Esophagus muscularis mucosa (tissue), 4 donors: Measurements from ENCODE around the gene UXT. TPM values are rescaled to one million over a fixed set of nuclear protein-coding genes. Genes with fewer than 3 reads are reported as not detected.
A peak's percentile ranks its signal among the peaks of the same experiment; 100 is the strongest.

Experiments
- DNase-seq: peaks from one replicate; pipeline ENCODE4 v3.0.0-alpha.2; 2017; ENCODE audit errors: extremely low spot score
- H3K27ac ChIP-seq, 4 donors: fragments of 200-600 bp; sonication (generic); replicated peaks in 1 of 4; 1 replicate in 3 of 4; 2 replicates in 1 of 4; pipeline ENCODE4 v1.5.1; 2016 to 2019; ENCODE audit warnings: mild to moderate bottlenecking in 1 of 4
- H3K27me3 ChIP-seq, 4 donors: fragments of 200-600 bp; sonication (generic); one replicate each; pipeline versions ENCODE4 v1.5.1 to v1.6.0; 2016 to 2019
- H3K36me3 ChIP-seq, 4 donors: fragments of 200-600 bp; sonication (generic); one replicate each; pipeline ENCODE4 v1.5.1; 2016 to 2019
- H3K4me1 ChIP-seq, 4 donors: fragments of 200-600 bp; sonication (generic); one replicate each; pipeline ENCODE4 v1.5.1; 2016 to 2019
- H3K4me3 ChIP-seq, 4 donors: fragments of 200-600 bp; sonication (generic); 1 replicate in 2 of 4; 2 replicates in 2 of 4; pipeline ENCODE4 v1.5.1; 2016 to 2019; ENCODE audit warnings: mild to moderate bottlenecking in 4 of 4, moderate library complexity in 1 of 4
- H3K9me3 ChIP-seq, 4 donors: fragments of 200-600 bp; sonication (generic); 1 replicate in 3 of 4; 2 replicates in 1 of 4; pipeline ENCODE4 v1.5.1; 2016 to 2019
- EP300 ChIP-seq: sonication (generic); formaldehyde crosslinking; IDR thresholded peaks from one replicate; pipeline ENCODE4 v1.6.1; 2017; ENCODE audit warnings: antibody characterized with exemption
- POLR2A ChIP-seq: fragments of 450-650 bp; IDR thresholded peaks from one replicate; pipeline ENCODE4 v1.6.1; 2017; ENCODE audit warnings: antibody characterized with exemption, moderate library complexity, mild to moderate bottlenecking, low read depth
- POLR2AphosphoS5 ChIP-seq, 2 donors: sonication (generic); formaldehyde crosslinking; IDR thresholded peaks; one replicate each; pipeline ENCODE4 v1.6.1; 2017; ENCODE audit warnings: antibody characterized with exemption in 2 of 2
- WGBS: methylation state at CpG from one replicate; pipeline ENCODE4 v1.1.5; 2018; 5-methylcytosine and 5-hydroxymethylcytosine counted together
- intact Hi-C: fragments of 100-400 bp; cut with DNase I; formaldehyde crosslinking; loops from one replicate; pipeline ENCODE4 v1.15.1; 2023
- total RNA-seq, 4 donors: library from RNA; depleted of rRNA; stranded (reverse); fragments of >200 nt; gene quantifications; one replicate each; pipeline versions ENCODE4 v1.1.0 to v1.2.1, GENCODE V29; 2016
- TF ChIP-seq, protein P1 (sequence below), 3 experiments: fragments of 200-600 bp in 2 of 3; fragments of 450-650 bp in 1 of 3; sonication (generic) in 2 of 3; IDR thresholded peaks; one replicate each; pipeline ENCODE4 v1.5.1; 2017 to 2019; ENCODE audit warnings: antibody characterized with exemption in 3 of 3, mild to moderate bottlenecking in 2 of 3, moderate library complexity in 1 of 3

UXT gene
- total RNA-seq, 4 donors from 2014 or later: 75.9 to 98.0 (median 90.4) TPM

- Histone ChIP-seq H3K36me3 (peaks cover 0 to 15% (median 9%) of the 10 kb centered on the region in 4 donors), H3K27me3 (peaks cover 0 to 6% (median 0%) of the 10 kb centered on the region in 4 donors), H3K27ac (peak overlapping the region; percentile 87 to 89 (median 89)), H3K4me1 (peaks cover 9 to 28% (median 24%) of the 10 kb centered on the region in 4 donors), H3K4me3 (peak overlapping the region; percentile 72 to 85 (median 74)), H3K9me3 (no peaks in the 10 kb centered on the region)
- no peak for TF ChIP-seq EP300
- TF ChIP-seq POLR2A: no peak
- TF ChIP-seq, protein P1, sequence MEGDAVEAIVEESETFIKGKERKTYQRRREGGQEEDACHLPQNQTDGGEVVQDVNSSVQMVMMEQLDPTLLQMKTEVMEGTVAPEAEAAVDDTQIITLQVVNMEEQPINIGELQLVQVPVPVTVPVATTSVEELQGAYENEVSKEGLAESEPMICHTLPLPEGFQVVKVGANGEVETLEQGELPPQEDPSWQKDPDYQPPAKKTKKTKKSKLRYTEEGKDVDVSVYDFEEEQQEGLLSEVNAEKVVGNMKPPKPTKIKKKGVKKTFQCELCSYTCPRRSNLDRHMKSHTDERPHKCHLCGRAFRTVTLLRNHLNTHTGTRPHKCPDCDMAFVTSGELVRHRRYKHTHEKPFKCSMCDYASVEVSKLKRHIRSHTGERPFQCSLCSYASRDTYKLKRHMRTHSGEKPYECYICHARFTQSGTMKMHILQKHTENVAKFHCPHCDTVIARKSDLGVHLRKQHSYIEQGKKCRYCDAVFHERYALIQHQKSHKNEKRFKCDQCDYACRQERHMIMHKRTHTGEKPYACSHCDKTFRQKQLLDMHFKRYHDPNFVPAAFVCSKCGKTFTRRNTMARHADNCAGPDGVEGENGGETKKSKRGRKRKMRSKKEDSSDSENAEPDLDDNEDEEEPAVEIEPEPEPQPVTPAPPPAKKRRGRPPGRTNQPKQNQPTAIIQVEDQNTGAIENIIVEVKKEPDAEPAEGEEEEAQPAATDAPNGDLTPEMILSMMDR (IDR thresholded peaks at IDR 0.05): no peak
- no peak for TF ChIP-seq POLR2AphosphoS5 (IDR thresholded peaks at IDR 0.05)
- 54% methylated on average over 11 of the region's 11 CpGs for WGBS
- no peak for DNase-seq
- intact Hi-C loops: loop anchor here (10.0 kb wide), 3 partner anchors 375 to 1515 kb away; partner anchors contain the start of genes MAGIX and OTUD5
These were observed 9.2 kb downstream of the UXT start for GRCh38 chrX:47649781-47650163.

DNA sequence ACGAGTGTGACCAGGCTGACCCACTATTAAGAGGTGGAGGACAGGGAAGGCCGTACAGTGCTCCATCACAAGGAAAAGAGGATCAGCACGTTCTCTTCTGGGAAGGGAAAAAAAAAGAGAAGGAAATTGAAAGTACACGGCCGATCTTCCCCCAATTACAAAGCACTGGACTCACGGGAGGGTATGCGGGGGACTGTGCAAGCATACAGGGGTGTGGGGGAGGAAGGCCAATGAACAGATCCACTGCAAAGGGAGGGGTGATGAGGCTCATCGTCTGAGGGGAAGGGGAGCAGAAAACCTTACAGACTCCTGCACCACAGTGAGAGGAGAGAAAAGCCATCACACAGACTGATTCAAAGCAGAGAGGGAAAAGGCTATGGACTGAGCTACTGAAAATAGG lies 9.7 kb downstream of the UXT start:
- TF ChIP-seq EP300: no peak
- TF ChIP-seq POLR2A: no peak
- no peak for TF ChIP-seq POLR2AphosphoS5 (IDR thresholded peaks at IDR 0.05)
- TF ChIP-seq, protein P1 (IDR thresholded peaks at IDR 0.05): no peak
- Histone ChIP-seq H3K36me3 (peaks cover 0 to 15% (median 7%) of the 10 kb centered on the region in 4 donors), H3K4me3 (peak overlapping the region; percentile 72 to 85 (median 74)), H3K27me3 (peaks cover 0 to 6% (median 0%) of the 10 kb centered on the region in 4 donors), H3K4me1 (peaks cover 9 to 32% (median 27%) of the 10 kb centered on the region in 4 donors), H3K9me3 (no peaks in the 10 kb centered on the region), H3K27ac (peak overlapping the region in 1 of 4 donors; percentile 89)
- no peak for DNase-seq
- intact Hi-C loops: loop anchor here (10.0 kb wide), 1 partner anchor 376 kb away; no protein-coding TSS in a partner anchor
- WGBS: 51% methylated on average over 8 of the region's 8 CpGs

GRCh38 chrX:47648376-47648775 lies 10.6 kb downstream of the UXT start:
- Histone ChIP-seq H3K27me3 (peaks cover 0 to 6% (median 0%) of the 10 kb centered on the region in 4 donors), H3K4me1 (peaks cover 14 to 38% (median 30%) of the 10 kb centered on the region in 4 donors), H3K27ac (no peak overlapping the region), H3K9me3 (no peaks in the 10 kb centered on the region), H3K36me3 (peaks cover 0 to 7% (median 4%) of the 10 kb centered on the region in 4 donors), H3K4me3 (no peak overlapping the region)
- no peak for DNase-seq
- 72% methylated on average over 2 of the region's 2 CpGs for WGBS
- TF ChIP-seq EP300 (no peak), POLR2A (no peak), POLR2AphosphoS5 (IDR thresholded peaks at IDR 0.05) (no peak)
- TF ChIP-seq, protein P1 (IDR thresholded peaks at IDR 0.05): no peak
- intact Hi-C loops: loop anchor here (10.0 kb wide), 1 partner anchor 376 kb away; no protein-coding TSS in a partner anchor

GRCh38 chrX:47646636-47647035 lies 12.3 kb downstream of the UXT start:
- Histone ChIP-seq H3K36me3 (no peaks in the 10 kb centered on the region), H3K27me3 (peaks cover 0 to 6% (median 0%) of the 10 kb centered on the region in 4 donors), H3K4me1 (peaks cover 11 to 37% (median 28%) of the 10 kb centered on the region in 4 donors), H3K4me3 (no peak overlapping the region), H3K27ac (no peak overlapping the region), H3K9me3 (no peaks in the 10 kb centered on the region)
- no peak for DNase-seq
- intact Hi-C loops: loop anchor here (10.0 kb wide), 1 partner anchor 378 kb away; no protein-coding TSS in a partner anchor
- TF ChIP-seq EP300: no peak
- TF ChIP-seq, protein P1 (IDR thresholded peaks at IDR 0.05): no peak
- TF ChIP-seq POLR2A: no peak
- no peak for TF ChIP-seq POLR2AphosphoS5 (IDR thresholded peaks at IDR 0.05)
- 82% methylated on average over 6 of the region's 6 CpGs for WGBS
